B cell (primary cell): ENCODE data around the gene HSPB9. TPM values are rescaled to one million over a fixed set of nuclear protein-coding genes. Genes with fewer than 3 reads are reported as not detected.
"Not testable (repeated sequence)": the region's sequence is repeated elsewhere in the genome, so short reads cannot be mapped to it uniquely, and the experiment has no call there.

Experiments used
- ATAC-seq: fragments of 200-7000 bp; cut with Tn5 transposase; one replicate; pipeline ENCODE4 v1.10.0; 2021; ENCODE audit warnings: low read depth, mild to moderate bottlenecking, moderate number of reproducible peaks, moderate library complexity
- CTCF ChIA-PET: fragments of 350-600 bp; sonication (Branson Sonifier 250); formaldehyde crosslinking; loops from one replicate; lab custom pipeline; 2021; ENCODE audit warnings: antibody characterized with exemption, inconsistent platforms; lab: Charles Lee
- POLR2A ChIA-PET: fragments of 350-600 bp; sonication (Branson Sonifier 250); formaldehyde crosslinking; loops from one replicate; lab custom pipeline; 2021; ENCODE audit warnings: antibody characterized with exemption; lab: Charles Lee
- DNase-seq: peaks from one replicate; pipeline ENCODE4 v3.0.0; 2013
- H2AFZ ChIP-seq: 2 replicates; pipeline ENCODE4 v1.6.1; 2012; ENCODE audit warnings: mild to moderate bottlenecking, low read depth, low read length; ENCODE audit not compliant: insufficient read depth, poor library complexity, severe bottlenecking
- H3K27ac ChIP-seq, 2 donors: 1 replicate in 1 of 2; 2 replicates in 1 of 2; pipeline ENCODE4 v1.5.1; 2012 to 2013; ENCODE audit warnings: low read length in 2 of 2, mild to moderate bottlenecking in 2 of 2, moderate library complexity in 1 of 2
- H3K27me3 ChIP-seq, 4 experiments: fragments of 200-600 bp in 1 of 4; sonication (generic) in 1 of 4; replicated peaks in 1 of 4; 1 replicate in 2 of 4; 2 replicates in 2 of 4; pipeline versions ENCODE4 v1.6.1 to v1.7.0; 2013 to 2016; ENCODE audit warnings: low read length in 3 of 4, mild to moderate bottlenecking in 2 of 4, mixed read lengths in 1 of 4, moderate library complexity in 1 of 4; ENCODE audit not compliant: insufficient read depth in 4 of 4, control insufficient read depth in 3 of 4; ENCODE audit errors: control extremely low read depth in 1 of 4
- H3K36me3 ChIP-seq, 2 experiments: replicated peaks in 1 of 2; 1 replicate in 1 of 2; 2 replicates in 1 of 2; pipeline versions ENCODE4 v1.6.1 to v1.7.1; 2013; ENCODE audit warnings: low read length in 1 of 2; ENCODE audit not compliant: insufficient read depth in 2 of 2, control insufficient read depth in 1 of 2; ENCODE audit errors: control extremely low read depth in 1 of 2, extremely low read depth in 1 of 2
- H3K4me1 ChIP-seq, 2 donors: fragments of 200-600 bp in 1 of 2; sonication (generic) in 1 of 2; 1 replicate in 1 of 2; 2 replicates in 1 of 2; pipeline versions ENCODE4 v1.5.1 to v1.6.1; 2013 to 2017; ENCODE audit warnings: low read length in 2 of 2; ENCODE audit not compliant: control insufficient read depth in 2 of 2, insufficient read depth in 2 of 2
- H3K4me2 ChIP-seq: replicated peaks from 2 replicates; pipeline ENCODE3; 2012; ENCODE audit warnings: mild to moderate bottlenecking, low read depth, low read length; ENCODE audit not compliant: poor library complexity, severe bottlenecking
- H3K4me3 ChIP-seq, 5 experiments: fragments of 200-600 bp in 1 of 5; sonication (generic) in 1 of 5; 1 replicate in 3 of 5; 2 replicates in 2 of 5; pipeline versions ENCODE4 v1.5.1 to v1.7.0; 2011 to 2016; ENCODE audit warnings: low read length in 4 of 5, mild to moderate bottlenecking in 4 of 5, low read depth in 2 of 5, control low read depth in 1 of 5, moderate library complexity in 1 of 5; ENCODE audit not compliant: insufficient read depth in 1 of 5; ENCODE audit errors: control extremely low read depth in 1 of 5, extremely low read depth in 1 of 5
- H3K79me2 ChIP-seq: fragments of 200-600 bp; sonication (generic); one replicate; pipeline ENCODE4 v1.6.0; 2016; ENCODE audit warnings: low read length; ENCODE audit not compliant: control insufficient read depth, insufficient read depth
- H3K9ac ChIP-seq: fragments of 200-600 bp; sonication (generic); 2 replicates; pipeline ENCODE4 v1.6.1; 2017; ENCODE audit warnings: mild to moderate bottlenecking, low read length, moderate library complexity
- H3K9me3 ChIP-seq, 3 donors: one replicate each; pipeline versions ENCODE4 v1.6.1 to v1.7.1; 2013; ENCODE audit warnings: low read length in 2 of 3; ENCODE audit not compliant: control insufficient read depth in 2 of 3, insufficient read depth in 1 of 3; ENCODE audit errors: control extremely low read depth in 1 of 3
- H4K20me1 ChIP-seq: 2 replicates; pipeline ENCODE4 v1.6.0; 2012; ENCODE audit warnings: mild to moderate bottlenecking, low read length; ENCODE audit not compliant: insufficient read depth, control insufficient read depth, poor library complexity, severe bottlenecking
- H3K27ac Mint-ChIP-seq: one replicate; pipeline ENCODE4 v1.8.0; 2021; ENCODE audit warnings: mixed read lengths
- H3K27me3 Mint-ChIP-seq: one replicate; pipeline ENCODE4 v1.8.0; 2021; ENCODE audit warnings: mixed read lengths
- H3K4me1 Mint-ChIP-seq: one replicate; pipeline ENCODE4 v1.8.0; 2021; ENCODE audit warnings: mixed read lengths
- H3K4me3 Mint-ChIP-seq: one replicate; pipeline ENCODE4 v1.8.0; 2021; ENCODE audit warnings: mixed read lengths
- H3K9me3 Mint-ChIP-seq: one replicate; pipeline ENCODE4 v1.8.0; 2022; ENCODE audit warnings: mixed read lengths; ENCODE audit not compliant: insufficient read depth
- EZH2 ChIP-seq: IDR thresholded peaks from 2 replicates; pipeline ENCODE4 v1.6.1; 2012; ENCODE audit warnings: borderline replicate concordance, low read depth, mild to moderate bottlenecking, moderate library complexity, low read length; ENCODE audit not compliant: insufficient read depth, poor library complexity, severe bottlenecking
- WGBS: methylation state at CpG from one replicate; pipeline ENCODE4 v1.1.5; 2013; ENCODE audit warnings: missing lambda C conversion rate; ENCODE audit not compliant: insufficient coverage; 5-methylcytosine and 5-hydroxymethylcytosine counted together
- intact Hi-C: fragments of 100-400 bp; cut with micrococcal nuclease; formaldehyde crosslinking; loops from one replicate; pipeline ENCODE4 v1.10.0; 2022
- polyA plus RNA-seq: library from polyadenylated mRNA; depleted of rRNA; stranded (reverse); fragments of >200 nt; gene quantifications from 2 replicates; pipeline ENCODE4 v1.2.3, GENCODE V29; 2012
- total RNA-seq, 2 donors: library from RNA; stranded (reverse); fragments of 120-200 nt in 1 of 2; gene quantifications; 1 replicate in 1 of 2; 2 replicates in 1 of 2; pipeline versions ENCODE4 v1.2.3 to v1.2.4, GENCODE V29; 2013 to 2022
- TF ChIP-seq, protein P1 (sequence below): fragments of 200-600 bp; IDR thresholded peaks from one replicate; pipeline ENCODE4 v1.8.0; 2022; ENCODE audit warnings: antibody characterized with exemption, mild to moderate bottlenecking

HSPB9 gene
- total and polyA plus RNA-seq, 2 donors (not counting 1 experiment from before 2014, with no cell fraction given): 0.09 TPM; not detected in 1

DNA sequence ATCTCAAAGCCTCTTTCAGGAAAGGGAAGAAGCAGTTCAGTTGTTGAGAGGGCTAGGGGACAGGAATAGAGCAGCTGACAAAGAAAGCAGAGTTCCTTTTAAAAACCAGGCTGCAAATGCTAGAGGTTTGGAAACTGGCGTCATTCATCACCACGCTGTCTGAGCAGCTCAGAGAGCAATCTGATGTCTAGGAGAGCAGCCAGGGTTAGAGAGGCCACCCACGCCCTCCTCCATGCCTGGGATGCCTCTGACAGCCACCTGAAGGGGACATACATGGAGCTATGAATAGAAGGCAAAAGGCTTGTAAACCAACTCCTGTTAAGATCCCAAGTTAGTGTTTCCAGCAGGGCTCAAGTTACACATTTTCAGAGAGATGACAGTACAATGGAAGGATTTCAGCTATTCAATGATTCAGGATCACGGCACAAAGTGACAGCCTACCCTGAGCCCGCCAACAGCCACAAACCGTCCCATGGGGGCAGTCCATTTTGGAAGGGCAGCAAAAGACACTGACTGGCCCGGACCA lies 19.8 kb downstream of the HSPB9 start:
- CTCF ChIA-PET: interaction anchor here (0.6 to 1.4 kb wide), 4 partner anchors 8 to 178 kb away, joined by 3 to 5 read pairs (median 3); no protein-coding TSS in a partner anchor

DNA sequence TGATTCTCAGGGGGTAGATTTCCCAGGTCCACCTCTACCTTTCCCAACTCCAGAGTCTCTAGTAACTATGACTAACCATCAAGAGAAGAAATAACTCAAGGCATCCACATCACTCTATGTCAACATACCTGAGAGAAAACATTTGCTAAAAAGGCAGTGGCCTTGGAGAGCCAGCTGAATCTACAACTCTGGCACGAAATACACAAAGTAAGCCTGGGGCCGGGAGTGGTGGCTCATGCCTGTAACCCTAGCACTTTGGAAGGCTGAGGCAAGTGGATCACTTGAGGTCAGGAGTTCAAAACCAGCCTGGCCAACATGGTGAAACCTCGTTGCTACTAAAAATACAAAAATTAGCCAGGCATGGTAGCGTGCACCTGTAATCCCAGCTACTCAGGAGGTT lies 20.5 kb downstream of the HSPB9 start:
- CTCF ChIA-PET: interaction anchor here (1.2 to 1.4 kb wide), 2 partner anchors 9 to 25 kb away, joined by 3 to 5 read pairs; no protein-coding TSS in a partner anchor
- H3K27me3 ChIP-seq, H3K4me2 ChIP-seq, H3K9ac ChIP-seq, H3K27me3 Mint-ChIP-seq, H2AFZ ChIP-seq, H3K4me3 ChIP-seq, intact Hi-C loops, H3K4me1 ChIP-seq, H3K4me3 Mint-ChIP-seq, H3K27ac ChIP-seq, ATAC-seq, H3K27ac Mint-ChIP-seq, POLR2A ChIA-PET, DNase-seq, H3K9me3 ChIP-seq, H3K9me3 Mint-ChIP-seq: not testable (repeated sequence)
- WGBS: 95% methylated on average over 4 of the region's 4 CpGs
- H3K79me2 ChIP-seq: peaks cover 100% of the 10 kb centered on the region
- H4K20me1 ChIP-seq: peaks cover 84% of the 10 kb centered on the region
- peaks cover 35% of the 10 kb centered on the region for H3K4me1 Mint-ChIP-seq
- H3K36me3 ChIP-seq: peaks cover 5 to 50% of the 10 kb centered on the region in 2 experiments

More for the DNA sequence above, 19.8 kb downstream of the HSPB9 start:
- Histone ChIP-seq H3K79me2 (peaks cover 100% of the 10 kb centered on the region), H4K20me1 (peaks cover 81% of the 10 kb centered on the region), H3K9me3 (no peaks in the 10 kb centered on the region), H2AFZ (no peak overlapping the region), H3K4me1 (peaks cover 6% of the 10 kb centered on the region in 2 donors), H3K27ac (no peak overlapping the region), H3K4me3 (no peak overlapping the region), H3K27me3 (no peaks in the 10 kb centered on the region), H3K9ac (no peak overlapping the region), H3K4me2 (no peak overlapping the region), H3K36me3 (peaks cover 4 to 46% of the 10 kb centered on the region in 2 experiments)
- H3K4me3 Mint-ChIP-seq: no peak overlapping the region
- no peaks in the 10 kb centered on the region for H3K27me3 Mint-ChIP-seq
- 97% methylated on average over 7 of the region's 7 CpGs for WGBS
- intact Hi-C loops: no loop called here
- POLR2A ChIA-PET: no interaction called here
- no peaks in the 10 kb centered on the region for H3K9me3 Mint-ChIP-seq
- DNase-seq: no peak
- no peak for ATAC-seq
- peaks cover 37% of the 10 kb centered on the region for H3K4me1 Mint-ChIP-seq
- no peak overlapping the region for H3K27ac Mint-ChIP-seq
- TF ChIP-seq EZH2: no peak
- TF ChIP-seq, protein P1, sequence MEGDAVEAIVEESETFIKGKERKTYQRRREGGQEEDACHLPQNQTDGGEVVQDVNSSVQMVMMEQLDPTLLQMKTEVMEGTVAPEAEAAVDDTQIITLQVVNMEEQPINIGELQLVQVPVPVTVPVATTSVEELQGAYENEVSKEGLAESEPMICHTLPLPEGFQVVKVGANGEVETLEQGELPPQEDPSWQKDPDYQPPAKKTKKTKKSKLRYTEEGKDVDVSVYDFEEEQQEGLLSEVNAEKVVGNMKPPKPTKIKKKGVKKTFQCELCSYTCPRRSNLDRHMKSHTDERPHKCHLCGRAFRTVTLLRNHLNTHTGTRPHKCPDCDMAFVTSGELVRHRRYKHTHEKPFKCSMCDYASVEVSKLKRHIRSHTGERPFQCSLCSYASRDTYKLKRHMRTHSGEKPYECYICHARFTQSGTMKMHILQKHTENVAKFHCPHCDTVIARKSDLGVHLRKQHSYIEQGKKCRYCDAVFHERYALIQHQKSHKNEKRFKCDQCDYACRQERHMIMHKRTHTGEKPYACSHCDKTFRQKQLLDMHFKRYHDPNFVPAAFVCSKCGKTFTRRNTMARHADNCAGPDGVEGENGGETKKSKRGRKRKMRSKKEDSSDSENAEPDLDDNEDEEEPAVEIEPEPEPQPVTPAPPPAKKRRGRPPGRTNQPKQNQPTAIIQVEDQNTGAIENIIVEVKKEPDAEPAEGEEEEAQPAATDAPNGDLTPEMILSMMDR: no peak
